IMR-90 (cell line): ENCODE data around the gene GNAO1. TPM values are rescaled to one million over a fixed set of nuclear protein-coding genes. Genes with fewer than 3 reads are reported as not detected.

Experiments used
- ATAC-seq: fragments of 200-7000 bp; cut with Tn5 transposase; 2 replicates; pipeline ENCODE4 v1.9.1; 2020; ENCODE audit warnings: low read depth, mild to moderate bottlenecking, moderate library complexity
- BruUV-seq: library from RNA; stranded (reverse); fragments of 400-500 nt; replicated peaks from 2 replicates; lab custom pipeline; 2021; lab: Mats Ljungman, UMichigan
- CTCF ChIA-PET: fragments of 300-600 bp; formaldehyde crosslinking; extraction: SDS; loops from one replicate; lab custom pipeline; 2021; ENCODE audit warnings: antibody characterized with exemption; lab: Yijun Ruan, JAX
- POLR2A ChIA-PET: fragments of 300-600 bp; sonication (Branson Sonifier 250); formaldehyde crosslinking; loops from one replicate; lab custom pipeline; 2022; ENCODE audit warnings: antibody characterized with exemption; ENCODE audit not compliant: unreplicated experiment; lab: Charles Lee
- DNase-seq: peaks from one replicate; pipeline ENCODE4 v3.0.0; 2013
- H2AFZ ChIP-seq: replicated peaks from 2 replicates; pipeline ENCODE3; 2013; ENCODE audit warnings: low read length, mild to moderate bottlenecking; ENCODE audit not compliant: poor library complexity
- H2AK5ac ChIP-seq: 2 replicates; pipeline ENCODE4 v1.6.1; 2013; ENCODE audit warnings: low read depth, low read length, inconsistent platforms
- H2AK9ac ChIP-seq: replicated peaks from 2 replicates; pipeline ENCODE3; 2013; ENCODE audit warnings: mild to moderate bottlenecking, low read depth, low read length, moderate library complexity; ENCODE audit not compliant: poor library complexity
- H2BK120ac ChIP-seq: 2 replicates; pipeline ENCODE4 v1.6.1; 2013; ENCODE audit warnings: low read depth, low read length, inconsistent platforms
- H2BK15ac ChIP-seq: 3 replicates; pipeline ENCODE4 v1.6.1; 2013; ENCODE audit warnings: low read depth, low read length, inconsistent platforms
- H2BK20ac ChIP-seq: 2 replicates; pipeline ENCODE4 v1.6.1; 2013; ENCODE audit warnings: low read depth, mild to moderate bottlenecking, inconsistent platforms, low read length, moderate library complexity
- H2BK5ac ChIP-seq: 2 replicates; pipeline ENCODE4 v1.6.1; 2013; ENCODE audit warnings: mild to moderate bottlenecking, low read depth, low read length, inconsistent platforms; ENCODE audit not compliant: poor library complexity, severe bottlenecking
- H3K14ac ChIP-seq: replicated peaks from 2 replicates; pipeline ENCODE4 v1.6.1; 2013; ENCODE audit warnings: low read depth, low read length, inconsistent platforms
- H3K18ac ChIP-seq: 2 replicates; pipeline ENCODE4 v1.6.1; 2013; ENCODE audit warnings: low read depth, low read length, control low read depth
- H3K23ac ChIP-seq: 2 replicates; pipeline ENCODE4 v1.6.1; 2013; ENCODE audit warnings: low read depth, low read length, inconsistent platforms
- H3K27ac ChIP-seq: 2 replicates; pipeline ENCODE4 v1.5.1; 2013; ENCODE audit warnings: mild to moderate bottlenecking, control low read depth, low read length; ENCODE audit not compliant: insufficient read depth
- H3K27me3 ChIP-seq: 2 replicates; pipeline ENCODE4 v1.6.1; 2013; ENCODE audit warnings: low read length; ENCODE audit not compliant: control insufficient read depth, insufficient read depth
- H3K36me3 ChIP-seq: 2 replicates; pipeline ENCODE4 v1.6.1; 2013; ENCODE audit warnings: low read length, mixed read lengths; ENCODE audit not compliant: control insufficient read depth, insufficient read depth
- H3K4ac ChIP-seq: 2 replicates; pipeline ENCODE4 v1.6.1; 2013; ENCODE audit warnings: low read depth, low read length, inconsistent platforms
- H3K4me1 ChIP-seq: 2 replicates; pipeline ENCODE4 v1.6.1; 2013; ENCODE audit warnings: low read length, mixed read lengths; ENCODE audit not compliant: control insufficient read depth, insufficient read depth
- H3K4me2 ChIP-seq: 2 replicates; pipeline ENCODE4 v1.6.1; 2013; ENCODE audit warnings: low read depth, mild to moderate bottlenecking, control low read depth, low read length, moderate library complexity
- H3K4me3 ChIP-seq: 2 replicates; pipeline ENCODE4 v1.5.1; 2013; ENCODE audit warnings: low read depth, mild to moderate bottlenecking, control low read depth, low read length, moderate library complexity; ENCODE audit not compliant: insufficient read depth
- H3K56ac ChIP-seq: 2 replicates; pipeline ENCODE4 v1.6.1; 2013; ENCODE audit warnings: low read length, inconsistent platforms; ENCODE audit not compliant: insufficient read depth; ENCODE audit errors: extremely low read depth
- H3K79me1 ChIP-seq, 2 experiments: 2 replicates each; pipeline ENCODE4 v1.6.1; 2013; ENCODE audit warnings: low read length in 2 of 2, inconsistent platforms in 1 of 2, low read depth in 1 of 2
- H3K9ac ChIP-seq: 2 replicates; pipeline ENCODE4 v1.6.1; 2013; ENCODE audit warnings: low read depth, low read length, control low read depth
- H3K9me1 ChIP-seq: 2 replicates; pipeline ENCODE4 v1.6.1; 2013; ENCODE audit warnings: low read length, inconsistent platforms; ENCODE audit not compliant: insufficient read depth
- H3K9me3 ChIP-seq: 2 replicates; pipeline ENCODE4 v1.6.1; 2013; ENCODE audit warnings: low read length; ENCODE audit not compliant: control insufficient read depth, insufficient read depth
- H4K20me1 ChIP-seq: 2 replicates; pipeline ENCODE4 v1.6.1; 2013; ENCODE audit warnings: low read length, inconsistent platforms; ENCODE audit not compliant: insufficient read depth
- H4K5ac ChIP-seq: 2 replicates; pipeline ENCODE4 v1.6.1; 2013; ENCODE audit warnings: mild to moderate bottlenecking, low read depth, low read length, control low read depth
- H4K8ac ChIP-seq, 2 experiments: 2 replicates each; pipeline ENCODE4 v1.6.1; 2013; ENCODE audit warnings: low read depth in 2 of 2, low read length in 2 of 2, control low read depth in 1 of 2, inconsistent platforms in 1 of 2
- H4K91ac ChIP-seq: 2 replicates; pipeline ENCODE4 v1.6.1; 2013; ENCODE audit warnings: low read depth, low read length, inconsistent platforms; ENCODE audit not compliant: insufficient read depth
- BHLHE40 ChIP-seq: fragments of 150-350 bp; IDR thresholded peaks from 2 replicates; pipeline ENCODE4 v1.6.1; 2016; ENCODE audit warnings: mild to moderate bottlenecking, low read depth, low read length
- CEBPB ChIP-seq: IDR thresholded peaks from 2 replicates; pipeline ENCODE4 v1.6.1; 2012; ENCODE audit warnings: low read depth, low read length, improper control_type of control experiment
- CHD1 ChIP-seq: IDR thresholded peaks from 2 replicates; pipeline ENCODE4 v1.6.1; 2012; ENCODE audit warnings: low read depth, low read length, improper control_type of control experiment
- CTCF ChIP-seq: conservative IDR thresholded peaks from 2 replicates; pipeline ENCODE4 v1.5.1; 2012; ENCODE audit warnings: mild to moderate bottlenecking, low read depth, low read length, improper control_type of control experiment
- ELK1 ChIP-seq: fragments of 150-350 bp; IDR thresholded peaks from 2 replicates; pipeline ENCODE4 v1.6.1; 2016; ENCODE audit warnings: low read depth, mild to moderate bottlenecking, low read length, moderate library complexity, borderline replicate concordance
- FOS ChIP-seq: fragments of 150-350 bp; IDR thresholded peaks from 2 replicates; pipeline ENCODE4 v1.6.1; 2016; ENCODE audit warnings: low read depth, low read length
- MAZ ChIP-seq: IDR thresholded peaks from 2 replicates; pipeline ENCODE4 v1.6.1; 2012; ENCODE audit warnings: low read depth, mild to moderate bottlenecking, low read length, improper control_type of control experiment, moderate library complexity, borderline replicate concordance
- NFE2L2 ChIP-seq: fragments of 150-350 bp; IDR thresholded peaks from 2 replicates; pipeline ENCODE4 v1.6.1; 2016; ENCODE audit warnings: low read depth, mild to moderate bottlenecking, low read length
- POLR2A ChIP-seq: IDR thresholded peaks from 2 replicates; pipeline ENCODE4 v1.6.1; 2012; ENCODE audit warnings: mild to moderate bottlenecking, low read depth, low read length
- RAD21 ChIP-seq: IDR thresholded peaks from 2 replicates; pipeline ENCODE4 v1.6.1; 2012; ENCODE audit warnings: low read length, improper control_type of control experiment
- RCOR1 ChIP-seq: IDR thresholded peaks from 2 replicates; pipeline ENCODE4 v1.6.1; 2012; ENCODE audit warnings: mild to moderate bottlenecking, low read length, improper control_type of control experiment; ENCODE audit not compliant: insufficient replicate concordance
- SMC3 ChIP-seq: fragments of 150-350 bp; IDR thresholded peaks from 2 replicates; pipeline ENCODE4 v1.6.1; 2016; ENCODE audit warnings: low read depth, mild to moderate bottlenecking, antibody characterized with exemption, low read length, moderate library complexity
- WGBS, 2 experiments: methylation state at CpG; one replicate each; pipeline versions ENCODE4 v1.1.5 to v1.1.7; 2013; ENCODE audit warnings: missing lambda C conversion rate in 2 of 2; ENCODE audit not compliant: insufficient read length in 1 of 2; ENCODE audit errors: extremely low coverage in 2 of 2; 5-methylcytosine and 5-hydroxymethylcytosine counted together
- dilution Hi-C: fragments of 300-500 bp; cut with HindIII; formaldehyde crosslinking; loops from one replicate; pipeline ENCODE4 v1.14.3; 2018; ENCODE audit warnings: low sequenced_read_pairs; ENCODE audit not compliant: unreplicated experiment
- in situ Hi-C: fragments of 300-500 bp; cut with MboI; formaldehyde crosslinking; loops from 3 replicates; pipeline ENCODE4 v1.14.3; 2019; ENCODE audit warnings: low sequenced_read_pairs, inconsistent platforms, mixed read lengths
- intact Hi-C: fragments of 100-400 bp; cut with micrococcal nuclease; formaldehyde crosslinking; loops from 2 replicates; pipeline ENCODE4 v1.10.0; 2022
- polyA plus RNA-seq, 3 experiments: library from polyadenylated mRNA; depleted of rRNA; stranded (reverse); fragments of >200 nt; gene quantifications; 2 replicates each; pipeline ENCODE4 v1.2.3, GENCODE V29; 2012; ENCODE audit warnings: low replicate concordance in 1 of 3
- total RNA-seq: library from RNA; depleted of rRNA; stranded (reverse); fragments of >200 nt; gene quantifications from 2 replicates; pipeline ENCODE4 v1.2.3, GENCODE V29; 2012

Gene GNAO1
- total and polyA plus RNA-seq, 2 of the 4 experiments (the other 2 are of a cell fraction): under 0.01 to 0.07 TPM

GRCh38 chr16:56145369-56145768 lies 45.9 kb upstream of the GNAO1 start:
- no peak for ATAC-seq
- H4K91ac ChIP-seq: no peak overlapping the region
- ChIA-PET CTCF (no interaction called here), POLR2A (no interaction called here)
- no peak overlapping the region for H4K5ac ChIP-seq
- H3K56ac ChIP-seq: no peak overlapping the region
- in situ Hi-C loops: no loop called here
- intact Hi-C loops: no loop called here
- H3K9ac ChIP-seq: no peak overlapping the region
- no peak overlapping the region for H2BK5ac ChIP-seq
- no peak overlapping the region for H2AFZ ChIP-seq
- no peak overlapping the region for H2AK5ac ChIP-seq
- H2BK120ac ChIP-seq: no peak overlapping the region
- no peak overlapping the region for H3K18ac ChIP-seq
- no CpG with 5 or more reads among the region's 2 CpGs for WGBS, 2 experiments
- H3K4ac ChIP-seq: no peak overlapping the region
- no peak overlapping the region for H3K4me2 ChIP-seq
- H3K4me1 ChIP-seq: no peaks in the 10 kb centered on the region
- H3K23ac ChIP-seq: no peak overlapping the region
- H4K8ac ChIP-seq: no peak overlapping the region
- H2BK20ac ChIP-seq: no peak overlapping the region
- dilution Hi-C loops: no loop called here
- no peak overlapping the region for H2AK9ac ChIP-seq
- no peaks in the 10 kb centered on the region for H4K20me1 ChIP-seq
- no peaks in the 10 kb centered on the region for H3K79me1 ChIP-seq
- DNase-seq: no peak
- H3K36me3 ChIP-seq: no peaks in the 10 kb centered on the region
- H3K4me3 ChIP-seq: no peak overlapping the region
- no peaks in the 10 kb centered on the region for H3K9me1 ChIP-seq
- H3K9me3 ChIP-seq: no peaks in the 10 kb centered on the region
- TF ChIP-seq SMC3 (no peak), CEBPB (no peak), ELK1 (no peak), CHD1 (no peak), RCOR1 (no peak), NFE2L2 (no peak), POLR2A (no peak), MAZ (no peak), FOS (no peak), CTCF (no peak), BHLHE40 (no peak), RAD21 (no peak)
- H2BK15ac ChIP-seq: no peak overlapping the region
- H3K27me3 ChIP-seq: no peaks in the 10 kb centered on the region
- H3K27ac ChIP-seq: no peak overlapping the region
- H3K14ac ChIP-seq: no peak overlapping the region
- no TSS peak for BruUV-seq
